Keratinocyte (primary cell): ENCODE results near the gene MLNR. TPM values are rescaled to one million over a fixed set of nuclear protein-coding genes. Genes with fewer than 3 reads are reported as not detected.

ENCODE experiments used
- DNase-seq: peaks from one replicate; pipeline ENCODE4 v3.0.0-alpha.2; 2011; ENCODE audit warnings: low read depth, missing footprints, low spot score
- FAIRE-seq: peaks from 2 replicates; lab custom pipeline; 2011; peaks lifted over from hg19 to GRCh38; lab: Jason Lieb, UNC
- H2AFZ ChIP-seq: 2 replicates; pipeline ENCODE4 v1.6.0; 2012; ENCODE audit warnings: low read length, control low read depth, inconsistent platforms; ENCODE audit not compliant: control insufficient read depth
- H3K27ac ChIP-seq: 2 replicates; pipeline ENCODE4 v1.5.1; 2011; ENCODE audit warnings: low read length; ENCODE audit not compliant: control insufficient read depth, insufficient read depth
- H3K27me3 ChIP-seq: 3 replicates; pipeline ENCODE4 v1.6.0; 2011; ENCODE audit warnings: low read length; ENCODE audit not compliant: control insufficient read depth, insufficient read depth; ENCODE audit errors: extremely low read depth
- H3K36me3 ChIP-seq, 2 experiments: 2 replicates in 1 of 2; 3 replicates in 1 of 2; pipeline ENCODE4 v1.5.1; 2011; ENCODE audit warnings: low read length in 2 of 2, mild to moderate bottlenecking in 1 of 2; ENCODE audit not compliant: control insufficient read depth in 2 of 2, insufficient read depth in 2 of 2; ENCODE audit errors: extremely low read depth in 1 of 2
- H3K4me1 ChIP-seq: 3 replicates; pipeline ENCODE4 v1.5.1; 2011; ENCODE audit warnings: low read length; ENCODE audit not compliant: control insufficient read depth, insufficient read depth; ENCODE audit errors: extremely low read depth
- H3K4me2 ChIP-seq: 3 replicates; pipeline ENCODE4 v1.6.0; 2011; ENCODE audit warnings: low read depth, low read length; ENCODE audit not compliant: control insufficient read depth, insufficient read depth; ENCODE audit errors: extremely low read depth
- H3K4me3 ChIP-seq, 3 experiments: fragments of 200-600 bp in 1 of 3; sonication (generic) in 1 of 3; 2 replicates in 2 of 3; 3 replicates in 1 of 3; pipeline ENCODE4 v1.5.1; 2011 to 2016; ENCODE audit warnings: low read length in 3 of 3, mild to moderate bottlenecking in 3 of 3, control low read depth in 2 of 3, inconsistent platforms in 1 of 3, low read depth in 1 of 3, mixed read lengths in 1 of 3, mixed run types in 1 of 3, moderate library complexity in 1 of 3; ENCODE audit not compliant: control insufficient read depth in 2 of 3, insufficient read depth in 2 of 3; ENCODE audit errors: extremely low read depth in 1 of 3
- H3K79me2 ChIP-seq: 2 replicates; pipeline ENCODE4 v1.6.0; 2012; ENCODE audit warnings: low read length; ENCODE audit not compliant: control insufficient read depth, insufficient read depth
- H3K9ac ChIP-seq: 3 replicates; pipeline ENCODE4 v1.6.0; 2011; ENCODE audit warnings: low read length; ENCODE audit not compliant: control insufficient read depth, insufficient read depth; ENCODE audit errors: extremely low read depth
- H3K9me1 ChIP-seq: 3 replicates; pipeline ENCODE4 v1.6.0; 2011; ENCODE audit warnings: low read length; ENCODE audit not compliant: control insufficient read depth, insufficient read depth; ENCODE audit errors: extremely low read depth
- H3K9me3 ChIP-seq: 2 replicates; pipeline ENCODE4 v1.5.1; 2012; ENCODE audit warnings: low read depth, low read length; ENCODE audit not compliant: control insufficient read depth
- H4K20me1 ChIP-seq: 3 replicates; pipeline ENCODE4 v1.6.0; 2011; ENCODE audit warnings: low read length; ENCODE audit not compliant: control insufficient read depth, insufficient read depth; ENCODE audit errors: extremely low read depth
- CTCF ChIP-seq, 3 experiments: IDR thresholded peaks in 1 of 3; conservative IDR thresholded peaks in 1 of 3; optimal IDR thresholded peaks in 1 of 3; 2 replicates in 2 of 3; 3 replicates in 1 of 3; pipeline versions ENCODE3 to v1.5.1; 2011; ENCODE audit warnings: low read length in 3 of 3, mild to moderate bottlenecking in 3 of 3, moderate library complexity in 2 of 3, control low read depth in 1 of 3, inconsistent platforms in 1 of 3; ENCODE audit not compliant: insufficient read depth in 2 of 3; ENCODE audit errors: extremely low read depth in 1 of 3
- EZH2 ChIP-seq: IDR thresholded peaks from one replicate; pipeline ENCODE4 v1.6.1; 2012; ENCODE audit warnings: inconsistent platforms, mild to moderate bottlenecking, low read length, moderate library complexity
- dilution Hi-C: fragments of 300-500 bp; cut with MboI; formaldehyde crosslinking; loops from one replicate; pipeline ENCODE4 v1.7.0; 2020; ENCODE audit warnings: low sequenced_read_pairs; ENCODE audit not compliant: extremely low pct_ligation_motif_present
- polyA plus RNA-seq, 5 experiments: library from polyadenylated mRNA; depleted of rRNA in 3 of 5; stranded (reverse) in 3 of 5; stranded (forward) in 1 of 5; unstranded in 1 of 5; fragments of >200 nt; gene quantifications; 1 replicate in 1 of 5; 2 replicates in 3 of 5; 3 replicates in 1 of 5; pipeline versions ENCODE4 v1.2.1 to v1.2.3, GENCODE V29; 2011 to 2012; ENCODE audit warnings: missing spikeins in 2 of 5, low read depth in 1 of 5, low replicate concordance in 1 of 5

The MLNR gene
- polyA plus RNA-seq, 1 donor (not counting 4 experiments of a cell fraction or from before 2014, with no cell fraction given): not detected

GRCh38 chr13:49258089-49258796 lies 38.1 kb downstream of the MLNR start:
- Histone ChIP-seq H4K20me1 (no peaks in the 10 kb centered on the region), H3K9me3 (no peaks in the 10 kb centered on the region), H3K27ac (no peak overlapping the region), H3K4me2 (no peak overlapping the region), H2AFZ (no peak overlapping the region), H3K4me3 (no peak overlapping the region), H3K4me1 (no peaks in the 10 kb centered on the region), H3K36me3 (peaks cover 7% of the 10 kb centered on the region in 2 experiments), H3K9ac (no peak overlapping the region), H3K79me2 (no peaks in the 10 kb centered on the region), H3K27me3 (no peaks in the 10 kb centered on the region), H3K9me1 (no peaks in the 10 kb centered on the region)
- dilution Hi-C loops: no loop called here
- FAIRE-seq: no peak
- TF ChIP-seq EZH2: no peak
- no peak for TF ChIP-seq CTCF (optimal IDR thresholded peaks at IDR 0.05 in 1 of 3, IDR thresholded peaks at IDR 0.05 in 1 of 3, conservative IDR thresholded peaks at IDR 0.05 in 1 of 3; ENCODE audit: extremely low read depth in 1 of 3, insufficient read depth in 2 of 3, low read length in 3 of 3)
- no peak for DNase-seq

- Histone ChIP-seq H3K4me3 (no peak overlapping the region), H3K4me1 (no peaks in the 10 kb centered on the region), H3K36me3 (peaks cover 7% of the 10 kb centered on the region in 2 experiments), H3K4me2 (no peak overlapping the region), H3K9ac (no peak overlapping the region), H3K79me2 (no peaks in the 10 kb centered on the region), H4K20me1 (no peaks in the 10 kb centered on the region), H3K27me3 (no peaks in the 10 kb centered on the region), H3K27ac (no peak overlapping the region), H3K9me1 (no peaks in the 10 kb centered on the region), H3K9me3 (no peaks in the 10 kb centered on the region), H2AFZ (no peak overlapping the region)
- FAIRE-seq (no peak), DNase-seq (no peak)
- no peak for TF ChIP-seq CTCF (optimal IDR thresholded peaks at IDR 0.05 in 1 of 3, IDR thresholded peaks at IDR 0.05 in 1 of 3, conservative IDR thresholded peaks at IDR 0.05 in 1 of 3; ENCODE audit: extremely low read depth in 1 of 3, insufficient read depth in 2 of 3, low read length in 3 of 3)
- TF ChIP-seq EZH2: no peak
- dilution Hi-C loops: no loop called here
Measured at GRCh38 chr13:49259586-49259985, 39.4 kb downstream of the MLNR start.
